AG04449 (cell line): ENCODE measurements around the gene RBBP5.

ENCODE experiments used
- CTCF ChIA-PET: fragments of 350-600 bp; formaldehyde crosslinking; extraction: SDS; loops from one replicate; lab custom pipeline; 2021; ENCODE audit warnings: antibody characterized with exemption; lab: Yijun Ruan, JAX
- POLR2A ChIA-PET: fragments of 400-600, 350-600 bp; formaldehyde crosslinking; extraction: SDS; loops from one replicate; lab custom pipeline; 2020; ENCODE audit warnings: antibody characterized with exemption, inconsistent platforms; lab: Yijun Ruan, JAX
- DNase-seq: peaks from one replicate; pipeline ENCODE4 v3.0.0-alpha.2; 2010; ENCODE audit warnings: low read depth, low spot score
- H3K4me3 ChIP-seq: 2 replicates; pipeline ENCODE4 v1.5.1; 2011; ENCODE audit warnings: low read depth, mild to moderate bottlenecking, control low read depth, low read length
- CTCF ChIP-seq: IDR thresholded peaks from one replicate; pipeline ENCODE4 v1.5.1; 2011; ENCODE audit warnings: mild to moderate bottlenecking, moderate library complexity, low read length, control low read depth, inconsistent platforms; ENCODE audit not compliant: insufficient read depth; ENCODE audit errors: missing control alignments

The RBBP5 gene

GRCh38 chr1:205072286-205072685 is 49.5 kb downstream of the RBBP5 start:
- ChIA-PET POLR2A (no interaction called here), CTCF (interaction anchor here (1.3 to 4.9 kb wide), 3 partner anchors 10 to 184 kb away, joined by 3 to 51 read pairs (median 4); no protein-coding TSS in a partner anchor)
- no peak for TF ChIP-seq CTCF
- H3K4me3 ChIP-seq: no peak overlapping the region
- no peak for DNase-seq

GRCh38 chr1:205071801-205072200 is 50.0 kb downstream of the RBBP5 start:
- DNase-seq: no peak
- TF ChIP-seq CTCF: no peak
- CTCF ChIA-PET: interaction anchor here (1.2 to 4.9 kb wide), 4 partner anchors 10 to 184 kb away, joined by 3 to 51 read pairs (median 4); no protein-coding TSS in a partner anchor
- H3K4me3 ChIP-seq: no peak overlapping the region
- POLR2A ChIA-PET: no interaction called here

GRCh38 chr1:205071028-205071409 is 50.8 kb downstream of the RBBP5 start:
- CTCF ChIA-PET: interaction anchor here (1.2 to 4.9 kb wide), 2 partner anchors 9 to 70 kb away, joined by 3 to 51 read pairs; no protein-coding TSS in a partner anchor
- H3K4me3 ChIP-seq: no peak overlapping the region
- TF ChIP-seq CTCF: no peak
- DNase-seq: no peak
- POLR2A ChIA-PET: no interaction called here

- CTCF ChIA-PET: interaction anchor here (0.9 to 4.9 kb wide), 5 partner anchors 8 to 187 kb away, joined by 3 to 51 read pairs (median 16); no protein-coding TSS in a partner anchor
- DNase-seq: no peak
Measured at GRCh38 chr1:205069371-205070125, 52.2 kb downstream of the RBBP5 start.

GRCh38 chr1:205068457-205069040 is 53.2 kb downstream of the RBBP5 start:
- no peak overlapping the region for H3K4me3 ChIP-seq
- POLR2A ChIA-PET: no interaction called here
- DNase-seq: no peak
- TF ChIP-seq CTCF: no peak
- CTCF ChIA-PET: interaction anchor here (0.9 to 3.9 kb wide), 3 partner anchors 42 to 188 kb away, joined by 3 to 17 read pairs (median 16); no protein-coding TSS in a partner anchor

More at GRCh38 chr1:205069371-205070125, 52.2 kb downstream of the RBBP5 start:
- no peak overlapping the region for H3K4me3 ChIP-seq
- POLR2A ChIA-PET: no interaction called here
- no peak for TF ChIP-seq CTCF

GRCh38 chr1:205068001-205068400 is 53.8 kb downstream of the RBBP5 start:
- no peak overlapping the region for H3K4me3 ChIP-seq
- no peak for TF ChIP-seq CTCF
- no peak for DNase-seq
- CTCF ChIA-PET: interaction anchor here (3.1 to 3.9 kb wide), 2 partner anchors 79 to 188 kb away, joined by 16 to 17 read pairs; no protein-coding TSS in a partner anchor
- POLR2A ChIA-PET: no interaction called here
